ENCODE results near the gene ANKFY1.
"Not testable (repeated sequence)": the region's sequence is repeated elsewhere in the genome, so short reads cannot be mapped to it uniquely, and the experiment has no call there.

The ANKFY1 gene

DNA sequence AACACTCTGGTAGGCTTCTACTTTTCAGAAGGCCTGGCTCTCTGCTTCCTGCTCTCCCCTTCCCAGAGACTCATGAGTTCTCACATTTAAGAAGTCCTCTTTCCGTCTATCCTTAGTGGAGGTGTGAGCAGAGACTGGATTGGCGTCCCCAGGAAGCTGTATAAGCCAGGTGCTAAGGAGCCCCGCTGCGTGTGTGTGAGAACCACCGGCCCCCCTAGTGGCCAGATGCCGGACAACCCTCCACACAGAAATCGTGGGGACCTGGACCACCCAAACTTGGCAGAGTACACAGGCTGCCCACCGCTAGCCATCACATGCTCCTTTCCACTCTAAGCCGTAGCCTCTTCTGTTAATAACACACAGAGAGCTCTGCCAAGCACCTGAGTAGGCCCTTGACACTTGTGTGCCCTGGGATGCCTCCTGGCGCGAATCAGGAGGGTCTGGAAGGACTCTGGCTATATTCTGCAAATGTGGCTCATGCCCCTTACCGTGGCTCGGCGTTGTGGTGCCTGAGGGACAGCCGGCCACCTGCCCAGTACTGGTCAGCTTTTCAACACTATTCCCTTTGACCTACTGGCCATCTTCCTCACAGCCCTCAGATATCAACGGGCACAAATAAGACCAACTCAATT, 106.9 kb downstream of the ANKFY1 start:
- DNase-seq (ENCODE audit: low read depth): no peak

DNA sequence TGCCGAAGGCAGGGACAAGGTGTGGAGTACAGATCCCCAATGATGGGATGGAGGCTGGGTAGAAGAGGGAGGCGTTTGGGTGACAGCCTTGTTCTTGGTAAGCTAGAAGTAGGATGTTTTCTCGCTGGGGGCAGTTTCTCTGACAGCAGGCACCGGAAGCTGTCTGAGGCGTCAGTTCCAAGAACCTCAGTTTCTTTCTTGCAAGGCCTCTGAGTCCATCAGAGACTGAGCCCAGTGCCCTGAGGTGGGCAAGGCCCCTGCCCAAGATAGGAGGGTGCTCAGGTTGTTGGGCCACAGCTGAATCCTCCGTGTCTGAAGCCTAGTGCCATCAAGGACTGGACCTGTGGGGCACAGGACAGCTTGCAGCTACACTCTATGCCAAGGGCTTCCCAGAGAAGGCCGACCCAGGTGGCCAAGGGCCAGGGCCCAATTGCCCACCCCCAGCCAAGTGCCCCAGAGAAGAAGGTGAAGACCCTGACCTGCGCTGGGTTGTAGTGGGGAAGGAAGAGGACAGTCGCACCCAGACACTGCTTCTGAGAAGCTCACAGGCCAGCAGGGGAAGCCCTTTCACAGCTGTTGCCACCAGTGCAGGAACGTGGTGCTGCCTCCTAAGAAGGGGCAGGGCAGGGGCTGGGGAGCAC, 107.7 kb downstream of the ANKFY1 start:
- DNase-seq (ENCODE audit: low read depth): no peak

DNA sequence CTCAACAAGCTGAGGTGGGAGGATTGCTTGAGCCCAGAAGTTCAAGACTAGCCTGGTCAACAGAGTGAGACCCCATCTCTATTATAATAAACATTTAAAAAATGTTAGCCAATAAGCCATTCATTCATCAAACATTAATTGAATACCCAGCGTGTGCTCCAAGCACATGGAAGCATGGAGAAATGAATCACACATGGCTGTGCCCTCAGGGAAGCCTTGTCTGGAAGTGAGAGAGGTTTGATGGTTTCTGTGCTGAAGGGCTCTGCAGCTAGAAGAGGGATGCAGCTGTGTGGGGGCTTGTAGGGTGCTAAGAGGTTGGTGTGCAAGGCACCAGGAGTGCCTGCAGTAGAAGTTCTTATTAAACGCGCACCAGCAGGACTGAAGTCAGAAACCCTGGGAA, 109.6 kb downstream of the ANKFY1 start:
- no peak for DNase-seq (ENCODE audit: low read depth)

DNA sequence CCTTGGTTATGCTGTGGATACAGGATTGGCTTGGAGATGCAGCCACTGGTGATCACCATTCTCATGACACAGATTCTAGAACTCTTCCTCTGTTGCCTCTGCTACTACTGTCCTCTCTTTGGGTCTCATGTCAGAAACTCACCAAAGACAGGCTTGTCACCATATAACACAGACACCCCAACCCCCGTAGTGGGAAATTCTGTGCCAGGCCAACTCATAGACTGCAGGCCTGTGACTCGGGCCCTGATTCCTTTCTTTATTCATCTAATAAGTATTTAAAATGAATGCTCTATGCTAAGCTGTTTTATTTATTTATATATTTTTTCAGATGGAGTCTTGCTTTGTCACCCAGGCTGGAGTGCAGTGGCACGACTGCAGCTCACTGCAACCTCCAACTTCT, 111.3 kb downstream of the ANKFY1 start:
- DNase-seq (ENCODE audit: low read depth): no peak

DNA sequence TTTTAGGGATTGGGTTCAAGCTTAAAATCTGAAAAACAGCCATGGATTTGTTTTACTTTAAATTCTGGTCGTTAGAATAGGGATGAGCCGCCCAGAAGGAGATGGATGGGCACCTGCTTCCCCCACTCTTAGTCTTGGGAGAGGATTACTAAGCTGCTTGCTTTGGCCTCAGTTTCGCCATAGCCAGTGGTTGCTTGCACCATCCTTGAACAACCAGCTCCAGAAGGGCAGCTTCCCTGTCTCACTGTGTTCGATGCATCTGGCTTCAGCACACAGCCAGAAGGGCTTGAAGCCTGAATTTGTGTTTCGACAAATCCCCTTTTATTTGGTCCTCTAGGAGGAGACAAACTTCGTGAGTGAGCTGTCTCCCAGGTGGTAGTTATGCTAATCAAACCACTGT, 113.7 kb downstream of the ANKFY1 start:
- DNase-seq (ENCODE audit: low read depth): no peak

DNA sequence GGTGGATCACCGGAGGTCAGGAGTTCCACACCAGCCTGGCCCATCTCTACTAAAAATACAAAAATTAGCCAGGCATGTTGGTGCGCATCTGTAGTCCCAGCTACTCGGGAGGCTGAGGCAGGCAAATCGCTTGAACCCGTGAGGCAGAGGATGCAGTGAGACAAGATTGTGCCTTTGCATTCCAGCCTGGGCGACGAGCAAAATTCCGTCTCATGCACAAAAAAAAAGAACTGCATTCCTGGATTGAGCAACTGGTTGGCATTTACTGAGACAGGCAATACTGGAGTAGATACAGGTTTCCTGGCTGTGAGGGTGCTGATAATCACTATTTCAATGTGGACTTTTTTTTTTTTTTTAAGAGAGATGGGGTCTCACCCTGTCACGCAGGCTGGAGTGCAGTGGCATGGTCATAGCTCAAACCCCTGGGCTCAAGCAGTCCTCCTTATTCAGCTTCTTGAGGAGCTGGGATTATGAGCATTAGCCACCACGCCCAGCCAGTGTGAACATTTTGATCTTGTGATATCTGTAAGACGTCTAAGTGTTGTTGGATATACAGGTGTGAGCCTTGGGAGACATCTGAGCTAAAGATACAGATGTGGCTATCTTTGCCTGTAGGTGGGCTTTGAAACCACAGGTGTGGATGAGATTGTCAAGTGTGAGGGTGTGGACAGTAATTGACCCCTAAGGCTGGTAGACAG, 115.0 kb downstream of the ANKFY1 start:
- no peak for DNase-seq (ENCODE audit: low read depth)

DNA sequence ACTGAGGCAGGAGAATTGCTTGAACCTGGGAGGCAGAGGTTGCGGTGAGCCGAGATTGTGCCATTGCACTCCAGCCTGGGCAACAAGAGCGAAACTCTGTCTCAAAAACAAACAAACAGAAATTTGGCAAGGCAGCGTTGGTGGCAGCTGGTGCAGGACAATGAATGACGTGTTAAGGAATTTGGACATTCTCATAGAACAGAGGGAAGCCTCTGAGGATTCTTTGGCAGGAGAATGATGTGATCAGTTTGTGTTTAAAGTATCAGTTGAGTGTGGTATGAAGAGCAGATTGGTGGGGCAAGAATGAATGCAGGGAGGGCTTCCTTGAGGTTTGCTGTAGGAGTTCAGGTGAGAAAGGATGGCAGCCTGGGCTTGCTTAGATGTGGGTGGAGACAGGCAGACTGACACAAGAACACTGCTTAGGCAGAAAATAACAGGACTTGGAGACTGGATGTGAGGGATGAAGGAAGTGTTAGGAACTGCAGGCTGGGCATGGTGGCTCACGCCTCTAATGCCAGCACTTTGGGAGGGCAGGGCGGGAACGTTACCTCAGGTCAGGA, 115.9 kb downstream of the ANKFY1 start:
- no peak for DNase-seq (ENCODE audit: low read depth)

DNA sequence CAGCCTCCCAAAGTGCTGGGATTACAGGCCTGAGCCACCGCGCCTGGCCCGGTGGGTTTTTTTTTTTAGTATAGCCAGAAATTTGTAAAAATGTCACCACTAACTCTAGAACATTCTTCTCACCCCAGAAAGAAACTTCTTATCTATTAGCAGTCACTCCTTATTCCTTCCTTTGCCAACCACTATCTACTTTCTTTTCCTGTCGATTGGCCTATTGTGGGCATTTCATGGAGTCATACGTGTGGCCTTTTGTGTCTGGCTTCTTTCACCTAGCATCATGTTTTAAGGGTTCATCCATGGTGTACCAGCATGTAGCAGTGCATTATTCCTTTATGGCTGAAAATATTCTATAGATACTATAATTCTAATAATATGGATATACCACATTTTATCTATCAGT, 117.1 kb downstream of the ANKFY1 start:
- no peak for DNase-seq (ENCODE audit: low read depth)

DNA sequence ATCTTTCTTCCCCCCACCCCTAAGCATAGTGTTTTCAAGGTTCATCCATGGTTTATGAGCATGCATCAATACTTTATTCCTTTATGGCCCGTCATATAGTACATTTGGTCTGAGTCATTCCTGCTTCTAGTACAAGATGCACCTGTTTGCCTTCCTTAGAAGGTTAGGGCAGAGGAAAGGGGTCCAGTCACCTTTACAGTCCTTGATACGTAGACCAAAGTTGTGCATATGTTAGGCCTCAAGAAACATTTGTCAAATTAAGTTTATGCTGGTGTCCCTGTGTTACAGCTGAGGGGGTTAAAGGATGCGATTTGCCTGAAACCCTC, 119.4 kb downstream of the ANKFY1 start:
- no peak for DNase-seq (ENCODE audit: low read depth)

DNA sequence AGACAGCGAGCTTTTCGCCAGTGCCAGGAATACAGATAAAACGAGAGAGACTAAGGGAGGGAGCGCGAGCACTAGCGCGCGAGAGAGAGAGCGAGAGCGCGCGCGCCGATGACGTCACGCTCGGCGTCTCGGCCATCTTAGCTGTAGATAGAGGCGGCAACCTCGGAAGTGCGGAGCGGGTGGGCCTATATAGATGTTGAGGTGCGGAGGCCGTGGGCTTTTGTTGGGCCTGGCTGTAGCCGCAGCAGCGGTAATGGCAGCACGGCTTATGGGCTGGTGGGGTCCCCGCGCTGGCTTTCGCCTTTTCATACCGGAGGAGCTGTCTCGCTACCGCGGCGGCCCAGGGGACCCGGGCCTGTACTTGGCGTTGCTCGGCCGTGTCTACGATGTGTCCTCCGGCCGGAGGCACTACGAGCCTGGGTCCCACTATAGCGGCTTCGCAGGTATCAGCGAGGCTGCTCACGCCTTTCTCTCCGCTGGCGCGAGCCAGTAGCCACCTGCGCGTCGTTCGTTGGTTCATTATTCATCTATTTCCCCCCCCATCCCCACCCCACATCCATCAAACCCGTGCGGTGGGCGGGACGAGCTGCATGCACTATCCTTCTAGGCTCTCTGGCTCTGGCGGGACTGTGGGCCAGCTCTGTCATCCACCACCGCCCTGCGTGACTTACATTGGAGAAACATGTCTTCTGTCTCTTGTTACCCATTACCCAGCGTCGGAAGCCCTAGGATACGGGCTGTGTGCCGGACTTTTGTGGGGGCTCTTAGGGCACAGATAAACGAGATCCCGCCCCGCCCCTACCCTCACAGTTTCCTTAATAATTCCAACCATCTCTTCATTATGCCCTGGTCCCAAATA, 120.0 kb downstream of the ANKFY1 start:
- DNase-seq (ENCODE audit: low read depth): peak; percentile 90

DNA sequence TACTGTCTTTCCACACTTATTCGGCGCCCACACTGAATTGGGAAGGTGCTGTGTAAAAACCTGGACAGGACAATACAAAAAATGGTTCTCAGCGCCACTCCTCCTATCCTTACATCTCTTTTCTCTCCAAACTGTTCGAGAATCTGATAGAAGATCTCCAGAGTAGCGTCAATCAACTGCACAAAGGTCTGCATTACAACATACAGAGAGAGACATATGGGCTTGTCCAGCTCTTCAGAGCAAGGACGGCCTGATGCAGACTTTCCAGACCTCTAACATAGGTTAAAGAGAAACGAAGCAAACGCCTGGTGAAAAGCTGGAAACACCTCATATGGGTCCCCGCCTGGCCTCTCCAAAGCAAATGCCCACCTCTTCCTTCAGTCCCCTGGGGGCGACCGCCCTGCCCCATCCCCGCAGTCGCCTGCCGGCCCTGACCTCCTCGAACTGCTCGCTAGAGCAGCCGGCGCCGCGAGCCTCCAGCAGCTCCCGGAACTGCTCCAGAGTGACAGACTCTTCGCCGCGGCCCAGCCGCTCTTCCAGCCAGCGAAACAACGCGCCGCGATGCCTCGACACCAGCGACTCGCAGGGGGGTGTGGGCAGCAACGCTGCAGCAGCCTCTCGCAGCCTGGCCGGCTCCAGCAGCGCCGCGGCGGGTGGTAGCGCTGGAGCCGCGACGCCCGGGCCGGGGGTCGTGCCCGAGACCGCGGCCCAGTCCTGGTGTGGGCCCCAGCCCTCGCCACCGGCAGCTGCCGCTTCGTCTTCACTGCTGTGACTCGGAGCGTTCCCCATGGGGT, 121.5 kb downstream of the ANKFY1 start:
- peak; percentile 22 for DNase-seq (ENCODE audit: low read depth)

DNA sequence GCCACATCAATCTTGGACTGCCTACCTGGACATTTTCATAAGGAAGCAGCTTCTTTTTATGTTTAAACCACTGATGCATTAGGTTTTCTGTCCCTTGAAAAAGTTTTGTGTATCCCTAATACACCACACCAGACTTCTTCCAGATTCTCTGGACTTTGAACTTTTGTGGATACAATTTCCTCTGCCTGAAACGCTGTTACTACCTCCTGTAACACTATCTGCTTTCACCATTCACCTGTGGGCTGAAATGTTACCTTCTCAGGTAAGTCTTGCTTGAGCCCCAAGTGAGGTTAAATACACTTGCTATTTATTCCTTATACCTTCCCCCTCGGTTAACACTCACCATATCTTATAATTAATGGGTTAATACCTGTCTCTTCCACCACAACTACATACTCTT, 123.7 kb downstream of the ANKFY1 start:
- DNase-seq (ENCODE audit: low read depth): no peak

DNA sequence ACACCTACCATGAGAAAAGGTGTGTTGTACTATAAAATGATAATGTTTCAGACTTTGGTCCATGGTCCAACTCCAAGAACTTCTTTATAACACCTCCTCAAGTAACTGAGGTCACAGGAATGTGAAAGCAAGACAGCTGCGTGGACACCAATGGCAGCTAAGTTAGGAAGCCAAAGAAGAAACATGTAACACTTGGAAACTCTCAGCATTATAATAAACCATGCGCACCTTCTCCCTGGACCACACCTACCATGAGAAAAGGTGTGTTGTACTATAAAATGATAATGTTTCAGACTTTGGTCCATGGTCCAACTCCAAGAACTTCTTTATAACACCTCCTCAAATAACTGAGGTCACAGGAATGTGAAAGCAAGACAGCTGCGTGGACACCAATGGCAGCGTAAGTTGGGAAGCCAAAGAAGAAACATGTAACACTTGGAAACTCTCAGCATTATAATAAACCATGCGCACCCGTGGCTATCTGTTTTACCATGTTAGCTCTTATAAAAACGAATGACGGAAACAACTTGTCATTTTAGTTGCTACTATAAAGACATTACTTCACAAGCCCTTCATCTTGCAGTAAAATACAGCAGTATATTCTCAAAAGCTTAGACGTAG, 124.8 kb downstream of the ANKFY1 start:
- DNase-seq (ENCODE audit: low read depth): not testable (repeated sequence)

DNA sequence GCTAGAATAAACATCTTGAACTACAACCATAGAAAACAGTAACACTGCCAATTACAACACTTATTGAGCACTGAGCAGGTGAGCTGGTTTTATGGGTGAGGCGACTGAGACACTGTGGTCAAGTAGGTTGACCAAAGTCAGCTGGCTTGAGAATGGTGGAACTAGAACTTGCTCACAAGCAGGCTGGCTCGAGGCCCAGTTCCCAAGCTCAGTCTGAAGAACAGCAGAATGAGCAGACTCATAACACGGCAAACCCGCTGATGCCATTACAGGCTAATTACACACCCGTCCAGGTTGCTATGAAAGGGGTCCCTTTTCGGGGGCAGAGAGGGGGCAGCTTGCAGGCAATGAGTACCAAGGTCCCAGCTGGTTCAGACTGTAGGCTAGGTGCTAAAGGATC, 127.4 kb downstream of the ANKFY1 start:
- no peak for DNase-seq (ENCODE audit: low read depth)

DNA sequence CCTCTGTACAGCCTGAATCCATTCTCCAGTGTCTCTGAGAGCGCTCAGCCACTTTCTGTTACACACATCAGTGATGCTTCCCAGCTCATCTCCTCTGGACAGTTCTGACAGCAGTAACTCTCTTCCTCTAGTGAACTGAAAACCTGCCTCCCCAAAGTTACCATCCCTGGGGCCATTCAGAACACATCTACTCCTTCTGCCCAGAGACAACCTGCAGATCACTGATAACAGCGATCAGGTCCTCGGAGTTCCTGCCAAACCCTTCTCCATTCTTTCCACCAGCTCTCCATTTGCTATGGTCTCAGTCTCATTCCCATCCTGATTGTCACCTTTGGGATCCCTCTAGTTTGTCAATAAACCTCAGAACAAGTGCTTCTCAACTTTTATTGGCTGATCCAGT, 128.3 kb downstream of the ANKFY1 start:
- DNase-seq (ENCODE audit: low read depth): no peak

DNA sequence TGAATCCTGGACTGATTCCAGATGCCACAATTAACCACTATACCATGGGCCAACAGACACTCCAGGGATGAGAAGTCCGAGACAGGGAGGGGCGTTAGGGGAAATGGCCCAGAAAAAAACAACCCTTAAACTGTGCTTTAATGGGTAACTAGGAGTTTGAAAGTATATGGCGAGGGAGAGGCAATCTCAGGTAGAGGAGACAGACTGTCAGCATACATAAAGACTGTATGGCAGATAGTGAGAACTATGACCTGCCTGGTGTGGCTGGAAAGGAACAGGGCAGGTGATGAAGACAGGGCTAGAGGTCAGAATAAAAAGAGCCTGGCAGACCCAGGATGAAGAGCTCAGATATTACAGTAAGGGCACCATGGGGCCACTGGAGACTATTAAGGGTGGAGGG, 129.1 kb downstream of the ANKFY1 start:
- no peak for DNase-seq (ENCODE audit: low read depth)

DNA sequence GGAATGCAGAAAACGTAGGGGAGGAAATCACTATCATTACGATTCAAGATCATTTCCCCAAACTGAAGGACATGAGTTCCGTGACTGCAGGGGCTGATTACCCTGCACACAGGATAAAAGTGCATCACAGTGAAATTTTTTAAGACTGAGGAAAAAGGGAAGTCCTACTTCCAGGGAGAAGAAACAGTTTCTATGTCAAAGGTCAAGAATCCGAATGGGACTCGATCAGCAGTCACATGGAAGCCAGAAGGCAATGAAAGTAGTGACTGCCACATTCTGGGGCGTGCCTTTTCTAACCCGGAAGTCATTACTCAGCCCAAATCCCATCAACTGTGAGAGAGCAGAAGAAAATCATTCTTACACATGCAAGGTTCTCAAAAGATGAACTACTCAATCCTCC, 133.1 kb downstream of the ANKFY1 start:
- no peak for DNase-seq (ENCODE audit: low read depth)

DNA sequence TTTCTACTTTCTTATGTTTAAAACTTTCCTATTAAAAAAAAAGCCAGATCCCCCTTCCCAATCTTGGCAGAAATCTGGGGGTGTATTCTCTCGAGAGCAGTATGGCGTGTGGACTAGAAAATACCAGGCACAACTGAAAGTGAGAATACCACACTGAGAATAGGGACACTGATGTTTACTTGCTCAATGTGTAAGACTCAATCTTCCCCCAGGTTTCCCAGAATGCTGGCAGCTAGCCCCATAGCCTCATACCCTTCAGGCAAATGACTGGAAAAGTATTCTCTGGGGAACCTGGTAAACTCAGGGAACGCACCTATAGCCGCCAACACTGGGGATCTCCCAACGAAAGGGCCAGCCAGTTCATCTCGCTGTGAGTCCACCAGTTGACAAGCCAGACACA, 136.2 kb downstream of the ANKFY1 start:
- no peak for DNase-seq (ENCODE audit: low read depth)

DNA sequence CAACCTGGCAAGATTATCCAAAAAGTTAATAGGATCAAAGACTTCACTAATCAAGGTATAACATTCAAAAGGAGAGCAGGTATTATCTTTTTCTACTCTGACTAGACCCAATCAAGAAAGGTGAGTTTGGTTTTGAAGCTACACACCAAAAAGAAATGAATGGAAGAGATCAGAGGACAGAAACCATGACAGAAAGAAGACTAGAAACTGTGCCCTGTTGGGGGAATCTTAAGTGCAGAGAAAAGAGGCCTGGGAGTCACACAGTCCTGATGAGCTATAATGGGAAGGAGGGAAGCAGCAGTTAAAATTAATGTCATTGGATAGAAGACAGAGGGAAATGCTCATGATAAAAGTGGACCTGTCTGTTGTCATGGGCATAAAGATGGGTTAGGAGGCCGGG, 138.2 kb downstream of the ANKFY1 start:
- DNase-seq (ENCODE audit: low read depth): no peak

DNA sequence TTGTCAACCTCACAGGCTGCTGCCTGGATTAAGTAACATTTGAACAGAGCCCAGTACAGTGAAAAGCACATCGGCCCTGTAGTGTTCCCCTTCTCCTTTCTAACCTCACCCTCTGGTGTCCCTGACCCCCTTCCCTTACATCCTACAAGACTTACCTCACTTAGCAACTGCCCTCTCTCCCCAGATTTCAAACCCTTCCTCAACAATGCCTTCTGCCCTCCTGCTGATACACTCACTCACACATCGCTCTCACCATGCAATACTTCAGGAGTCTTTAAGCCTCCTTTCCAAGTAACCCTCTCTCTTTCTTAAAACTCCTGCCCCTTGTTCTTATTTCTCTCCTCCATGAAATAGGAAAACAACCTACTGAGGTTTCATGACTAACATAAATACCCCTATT, 138.8 kb downstream of the ANKFY1 start:
- DNase-seq (ENCODE audit: low read depth): no peak

DNA sequence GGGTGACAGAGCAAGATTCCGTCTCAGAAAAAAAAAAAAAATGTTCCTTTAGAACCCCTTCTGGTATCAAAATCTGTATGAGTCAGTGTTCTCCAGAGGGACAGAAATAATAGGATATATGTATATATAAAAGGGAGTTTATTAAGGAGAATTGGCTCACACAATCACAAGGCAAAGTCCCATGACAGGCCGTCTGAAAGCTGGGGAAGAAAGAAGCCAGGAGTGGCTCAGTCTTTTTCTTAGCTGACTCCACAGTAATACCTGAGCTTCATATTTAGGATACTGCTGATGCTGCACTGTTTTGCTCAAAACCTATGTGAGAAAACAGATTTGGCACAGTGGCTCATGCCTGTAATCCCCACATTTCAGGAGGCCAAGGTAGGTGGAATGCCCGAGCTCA, 143.4 kb downstream of the ANKFY1 start:
- no peak for DNase-seq (ENCODE audit: low read depth)

All from T follicular helper cell (primary cell).